CD4-positive, alpha-beta T cell treated with Interleukin-6 for 4 hours (primary cell): Measurements from ENCODE around the gene SIDT2.
"Not testable (repeated sequence)": the region's sequence is repeated elsewhere in the genome, so short reads cannot be mapped to it uniquely, and the experiment has no call there.

Experiments
- DNase-seq: peaks from one replicate; pipeline ENCODE4 v3.0.0-alpha.2; 2020; ENCODE audit warnings: mixed read lengths

Gene SIDT2

DNA sequence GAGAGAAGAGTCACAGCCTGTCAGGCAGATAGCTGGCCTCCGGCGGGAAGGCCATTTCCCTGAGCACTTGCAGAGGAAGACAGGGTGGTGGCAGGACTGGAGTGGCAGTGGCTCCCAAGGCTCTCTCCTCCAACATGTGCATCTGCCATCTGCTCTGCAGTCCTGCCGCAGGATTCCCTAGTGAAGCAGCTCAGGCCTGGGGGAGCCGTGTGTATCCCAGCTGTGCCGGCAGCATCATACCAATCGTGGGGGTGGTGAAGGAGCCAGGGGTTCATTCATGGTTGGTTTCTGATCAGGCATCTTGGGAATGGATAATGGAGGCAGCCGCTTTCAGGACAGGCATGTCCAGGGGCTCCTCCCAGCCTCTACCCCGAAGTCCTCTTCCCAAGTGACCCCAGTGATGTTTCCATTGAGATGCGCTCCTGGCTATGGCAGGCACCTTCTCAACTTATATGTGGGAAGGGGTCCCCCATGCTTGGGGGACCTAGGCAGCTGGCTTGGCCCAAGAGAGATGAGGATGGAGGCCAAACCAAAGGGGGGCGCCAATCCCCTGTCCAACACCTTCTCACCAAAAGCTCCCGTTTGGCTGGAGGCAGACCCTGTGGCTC lies 26.8 kb downstream of the SIDT2 start:
- DNase-seq, result no peak

DNA sequence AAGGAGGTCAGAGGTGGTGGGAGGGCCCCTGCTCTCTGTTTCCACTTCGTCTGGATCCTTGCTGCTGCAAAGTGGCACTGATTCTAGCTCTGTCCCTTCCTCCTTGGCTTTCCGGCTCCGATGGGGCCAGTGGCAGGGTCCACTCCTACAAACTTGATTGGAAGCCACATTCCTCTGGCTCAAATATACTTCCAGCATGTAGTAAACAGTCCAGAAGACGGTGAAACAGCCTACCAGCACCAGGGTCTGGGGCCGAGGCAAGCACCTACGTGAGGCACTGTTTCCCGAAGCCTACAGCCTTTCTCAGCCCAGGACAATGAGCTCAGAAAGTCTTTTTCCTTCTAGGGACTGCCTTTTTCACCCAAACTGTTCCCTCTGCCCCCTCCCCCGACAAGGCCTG lies 27.6 kb downstream of the SIDT2 start:
- not testable (repeated sequence) for DNase-seq

DNA sequence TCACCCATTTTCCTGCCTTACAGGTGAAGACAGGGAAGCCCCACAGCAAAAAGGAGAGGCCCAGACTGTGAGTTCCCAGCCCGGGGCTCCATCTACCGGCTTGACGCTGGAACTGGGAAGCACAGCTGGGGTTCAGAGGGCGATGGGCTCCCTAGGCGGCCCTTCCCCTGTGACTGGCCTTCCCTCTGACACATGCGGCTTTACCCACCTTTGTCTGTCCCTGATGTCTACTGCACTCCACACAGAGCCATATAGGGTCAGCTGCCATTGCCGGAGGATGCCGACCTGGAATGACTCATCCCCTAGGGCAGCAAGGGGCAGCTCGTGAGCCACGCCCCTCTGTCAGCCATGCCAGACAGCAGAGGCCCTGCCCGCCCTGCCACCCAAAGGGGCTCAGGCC lies 28.3 kb downstream of the SIDT2 start:
- not testable (repeated sequence) for DNase-seq

DNA sequence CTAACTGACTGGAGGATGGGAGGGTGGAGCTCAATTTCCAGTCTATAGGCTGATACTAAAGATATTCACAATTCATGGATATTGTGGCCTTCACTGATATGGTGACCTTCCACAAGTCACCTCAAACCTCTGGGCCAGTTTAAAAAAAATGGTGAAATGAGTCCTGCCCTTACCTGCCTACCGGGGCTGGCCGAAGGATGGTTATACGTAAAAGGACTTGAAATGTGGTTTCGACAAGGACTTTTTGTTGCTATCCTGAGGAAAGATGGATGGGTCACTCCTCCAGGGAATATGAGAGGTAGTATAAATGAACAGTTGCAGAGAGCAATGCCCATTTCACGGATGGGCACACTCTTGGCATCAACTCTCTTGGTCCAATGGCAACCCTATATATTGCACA lies 28.9 kb downstream of the SIDT2 start:
- not testable (repeated sequence) for DNase-seq

GRCh38 chr11:117208710-117209109 lies 30.2 kb downstream of the SIDT2 start:
- DNase-seq, result not testable (repeated sequence)

GRCh38 chr11:117209351-117210125 lies 31.0 kb downstream of the SIDT2 start:
- DNase-seq, result not testable (repeated sequence)

DNA sequence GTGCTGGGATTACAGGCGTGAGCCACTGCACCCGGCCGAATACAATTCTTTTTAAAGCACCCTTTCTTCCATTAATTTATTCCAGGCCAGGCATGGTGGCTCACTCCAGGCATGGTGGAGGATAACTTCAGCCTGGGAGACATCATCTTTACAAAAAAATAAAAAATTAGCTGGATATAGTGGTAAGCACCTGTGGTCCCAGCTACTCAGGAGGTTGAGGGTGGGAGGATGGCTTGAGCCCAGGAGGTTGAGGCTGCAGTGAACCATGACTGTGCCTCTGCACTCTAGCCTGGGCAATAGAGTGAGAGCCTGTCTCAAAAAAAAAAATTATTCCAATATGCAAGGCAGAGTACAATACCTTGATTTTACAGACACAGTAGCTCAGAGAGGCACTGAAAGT lies 32.1 kb downstream of the SIDT2 start:
- no peak for DNase-seq

DNA sequence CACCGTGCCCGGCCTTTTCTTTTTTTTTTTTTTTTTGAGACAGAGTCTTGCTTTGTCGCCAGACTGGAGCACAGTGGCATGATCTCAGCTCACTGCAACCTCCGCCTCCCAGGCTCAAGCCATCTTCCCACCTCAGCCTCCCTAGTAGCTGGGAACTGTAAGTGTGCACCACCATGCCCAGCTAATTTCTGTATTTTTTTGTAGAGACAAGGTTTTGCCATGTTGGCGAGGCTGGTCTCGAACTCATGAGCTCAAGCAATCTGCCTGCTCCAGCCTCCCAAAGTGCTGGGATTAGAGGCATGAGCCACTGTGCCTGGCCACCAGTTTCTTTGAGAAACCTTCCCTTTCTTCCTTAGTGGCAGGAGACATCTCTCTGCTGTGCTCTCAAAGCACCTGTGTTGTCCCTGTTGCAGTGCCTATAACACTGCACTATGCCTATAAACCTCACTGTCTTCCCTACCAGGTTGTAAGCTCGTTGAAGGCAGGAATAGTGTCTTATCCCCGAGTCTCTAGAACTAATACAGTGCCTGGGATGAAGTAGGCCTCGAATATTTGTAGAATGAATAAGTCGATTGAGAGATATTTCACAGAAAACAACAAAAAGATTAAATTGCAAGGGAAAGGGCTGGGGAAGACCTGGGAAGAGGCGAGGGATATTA lies 34.3 kb downstream of the SIDT2 start:
- no peak for DNase-seq

DNA sequence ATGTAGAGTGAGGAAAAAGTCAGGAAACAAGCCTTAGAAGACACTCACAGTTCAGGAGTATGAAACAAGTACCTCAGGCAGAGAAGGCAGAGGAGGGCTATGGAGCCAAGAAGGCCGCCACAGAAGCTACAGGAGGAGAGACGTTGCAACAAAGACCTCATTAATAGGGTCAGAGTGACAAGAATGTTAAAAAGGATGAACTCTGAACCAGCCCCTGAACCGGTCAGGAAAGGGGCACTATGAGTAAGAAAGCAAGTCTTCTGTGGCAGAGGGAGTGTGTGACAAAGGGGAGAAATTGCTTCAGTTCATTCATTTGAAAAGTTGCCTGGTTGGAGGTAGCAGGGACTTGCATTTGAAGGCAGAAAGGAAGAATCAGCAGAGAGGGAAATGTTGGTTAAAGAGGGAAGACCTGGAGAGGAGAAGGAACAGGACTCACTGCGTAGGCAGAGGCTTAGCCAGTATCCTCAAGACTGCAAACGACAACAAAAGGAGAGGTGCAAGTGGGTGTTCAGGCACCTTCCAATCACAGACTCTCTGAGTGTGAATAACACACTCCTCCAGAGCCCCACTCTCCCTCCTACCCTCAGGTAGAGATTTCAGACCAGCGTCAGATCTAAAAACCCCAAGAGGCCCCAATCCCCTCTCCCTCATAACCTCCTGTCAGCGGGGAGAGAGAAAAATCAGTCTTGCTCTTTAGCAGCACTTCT lies 36.0 kb downstream of the SIDT2 start:
- no peak for DNase-seq

- DNase-seq, result no peak
These were observed 38.9 kb downstream of the SIDT2 start for GRCh38 chr11:117217141-117218084.

DNA sequence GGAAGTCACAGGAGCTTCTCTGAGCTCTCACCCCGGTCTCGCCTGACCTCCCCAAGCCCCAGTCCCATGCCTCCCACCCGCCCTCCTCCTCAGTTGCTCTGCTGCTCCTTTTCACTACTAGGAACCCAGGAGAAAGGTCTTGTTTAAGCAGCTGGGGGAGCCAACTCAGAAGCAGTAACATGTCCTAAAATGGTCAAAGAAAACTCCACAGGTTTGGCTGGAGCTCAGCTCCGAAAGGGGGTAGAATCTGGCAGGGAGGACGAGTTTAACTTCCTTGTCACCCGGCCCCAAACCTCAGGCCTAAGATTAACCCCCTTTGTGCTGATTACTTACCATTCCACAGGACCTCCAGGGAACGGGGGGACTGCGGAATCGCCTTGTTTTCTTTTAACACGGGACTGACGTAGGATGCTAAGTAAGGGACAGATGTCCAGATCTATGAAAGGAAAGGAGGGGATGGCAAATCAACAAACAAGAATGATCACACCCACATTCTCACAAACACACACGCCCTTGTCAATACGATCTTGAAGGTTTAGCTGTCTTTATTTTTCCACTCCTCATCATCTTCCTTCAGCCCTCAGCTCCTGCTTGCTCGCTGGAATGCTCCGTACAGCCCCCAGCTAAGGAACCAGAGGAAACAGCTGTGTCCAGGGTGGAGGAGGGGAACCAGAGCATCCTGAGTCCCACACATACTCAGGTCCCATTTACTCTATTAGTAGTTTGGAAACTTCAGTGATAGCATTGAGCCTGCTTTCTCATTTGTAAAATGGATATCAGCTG lies 39.8 kb downstream of the SIDT2 start:
- no peak for DNase-seq

- no peak for DNase-seq
These were observed 40.5 kb downstream of the SIDT2 start for GRCh38 chr11:117219001-117219400.

DNA sequence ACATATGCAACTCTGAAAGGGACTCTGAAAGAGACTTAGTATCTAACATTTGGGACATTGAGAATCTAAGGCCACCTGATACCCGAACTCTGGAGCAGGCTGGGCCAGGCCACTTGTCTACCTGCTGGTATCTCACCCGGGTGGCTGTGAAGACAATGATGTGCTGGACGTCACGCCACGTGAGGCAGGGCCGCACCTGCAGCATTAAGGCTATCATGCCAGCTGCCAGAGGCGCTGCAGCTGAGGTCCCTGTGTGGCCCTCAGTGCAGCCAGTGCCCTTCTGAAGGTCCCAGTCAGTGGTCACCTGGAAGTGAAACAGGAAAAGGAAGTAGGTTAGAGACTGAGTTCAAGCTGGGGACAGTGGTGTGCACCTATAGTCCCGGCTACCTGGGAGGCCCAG lies 40.9 kb downstream of the SIDT2 start:
- no peak for DNase-seq

DNA sequence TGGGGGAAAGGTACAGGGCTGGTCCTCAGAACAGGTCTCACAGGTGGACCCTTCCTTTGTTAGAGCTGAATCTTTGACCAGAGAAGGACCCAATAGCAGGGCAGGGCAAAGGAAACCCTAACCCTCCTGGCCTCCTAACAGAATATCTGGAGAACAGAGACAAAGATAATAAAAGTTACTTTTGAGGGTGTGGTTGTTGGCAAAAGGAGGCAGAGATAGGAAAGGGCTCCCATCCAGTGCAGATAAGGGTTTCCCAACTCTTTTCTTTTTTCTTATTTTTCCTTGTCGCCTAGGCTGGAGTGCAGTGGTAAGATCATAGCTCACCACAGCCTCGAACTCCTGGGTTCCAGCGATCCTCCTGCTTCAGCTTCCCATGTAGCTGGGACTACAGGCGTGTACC lies 41.5 kb downstream of the SIDT2 start:
- DNase-seq, result no peak

GRCh38 chr11:117220568-117220967 lies 42.0 kb downstream of the SIDT2 start:
- DNase-seq, result no peak

GRCh38 chr11:117220999-117221774 lies 42.6 kb downstream of the SIDT2 start:
- no peak for DNase-seq

DNA sequence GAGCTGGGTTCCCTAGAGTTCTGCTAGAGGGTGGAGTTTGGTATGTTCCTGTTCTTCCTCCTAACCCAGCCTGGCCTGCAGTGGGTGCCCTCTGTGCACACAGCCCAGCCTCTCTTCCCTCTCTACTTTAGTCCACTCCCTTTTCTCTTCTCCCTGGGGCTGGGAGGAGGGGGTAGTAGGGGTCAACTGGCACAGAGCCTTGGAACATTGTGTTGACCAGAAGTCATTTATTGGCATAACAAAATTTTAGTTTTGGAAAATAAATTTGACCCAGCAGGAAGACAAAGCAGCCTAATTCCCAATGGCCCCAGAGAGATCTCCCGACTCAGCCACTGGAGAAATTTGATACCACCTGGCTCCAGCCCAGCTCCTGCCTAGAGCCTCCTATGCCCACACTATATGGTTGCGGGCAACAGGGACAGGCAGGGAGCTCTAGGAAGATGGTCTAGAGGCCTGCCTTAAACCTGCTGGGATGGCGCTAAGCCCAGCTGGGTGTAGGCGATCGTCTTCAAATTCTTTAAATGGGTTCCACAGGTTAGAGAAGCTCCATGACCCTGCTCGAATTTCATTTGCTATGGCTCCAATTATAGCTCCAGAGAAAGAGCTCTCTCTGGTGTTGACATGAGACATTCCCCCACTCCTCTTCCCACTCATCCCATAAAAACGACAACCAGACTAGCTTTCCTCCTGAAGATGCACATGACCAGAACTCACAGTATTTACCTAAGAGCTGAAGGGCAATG lies 43.4 kb downstream of the SIDT2 start:
- DNase-seq, result no peak

DNA sequence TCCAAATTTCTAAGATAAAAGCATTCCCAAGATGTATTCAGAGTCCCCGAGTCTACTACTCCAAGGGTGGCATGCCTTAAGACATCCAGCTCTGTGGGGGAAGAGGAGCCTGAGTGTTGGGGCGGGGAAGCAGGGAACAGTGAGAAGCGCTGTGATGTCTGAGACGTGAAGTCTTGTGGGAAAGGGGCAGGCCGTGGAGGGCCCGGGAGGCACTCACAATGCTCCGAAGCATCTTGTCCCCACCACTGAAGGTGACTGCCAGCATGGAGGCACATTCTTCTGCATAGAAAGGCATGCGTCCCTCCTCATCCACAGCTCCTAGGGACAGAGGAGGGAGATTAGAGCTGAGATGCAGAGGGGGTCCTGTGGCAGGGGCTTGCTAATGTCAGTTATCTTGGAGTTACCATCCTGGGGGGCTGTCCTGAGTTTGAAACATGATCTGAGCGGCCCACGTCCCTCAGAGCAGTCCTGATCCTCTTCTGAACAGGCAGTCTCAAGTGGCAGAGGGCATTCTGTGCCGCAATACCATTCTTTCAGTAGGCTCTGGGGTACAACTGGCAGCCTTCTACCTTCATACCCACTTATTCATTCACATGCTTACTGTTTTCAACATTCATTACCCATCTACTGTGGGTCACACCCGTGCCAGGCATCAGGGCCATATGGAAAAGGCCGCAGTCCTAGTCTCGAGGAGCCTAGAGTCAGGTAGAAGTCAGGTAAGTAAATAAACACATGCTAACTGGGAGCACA lies 44.6 kb downstream of the SIDT2 start:
- DNase-seq, result no peak
